Endothelial cell of umbilical vein (primary cell): ENCODE data around the gene CPVL.

Source experiments
- JUN ChIP-seq: IDR thresholded peaks from 2 replicates; pipeline ENCODE4 v1.6.1; 2011; ENCODE audit warnings: borderline replicate concordance, low read depth; ENCODE audit not compliant: insufficient read length, insufficient read depth
- POLR2AphosphoS5 ChIP-seq: IDR thresholded peaks from 2 replicates; pipeline ENCODE4 v1.6.1; 2012; ENCODE audit warnings: low read depth, mild to moderate bottlenecking, control low read depth, low read length, moderate library complexity; ENCODE audit not compliant: insufficient read depth

DNA sequence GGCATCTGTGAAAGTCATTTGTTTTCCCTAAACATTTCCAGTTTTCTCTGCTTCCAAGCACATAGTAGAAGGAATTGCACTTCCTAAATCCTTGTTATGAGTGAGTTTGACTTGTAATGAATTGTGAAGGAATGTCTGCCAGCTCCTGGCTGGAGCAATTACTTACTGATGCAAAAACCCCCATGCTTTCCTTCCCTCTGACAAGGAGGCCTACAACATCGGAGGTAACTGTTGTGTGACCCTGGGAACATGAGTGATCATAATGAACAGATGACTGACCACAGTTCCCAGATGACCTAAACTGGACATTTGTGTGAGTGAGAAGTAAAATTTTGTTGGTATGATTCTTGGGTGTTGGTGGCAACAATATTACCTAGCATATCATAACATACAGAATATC, 21.4 kb upstream of the CPVL start:
- TF ChIP-seq JUN (no peak), POLR2AphosphoS5 (no peak)
